T-helper 1 cell treated with Interleukin-12 subunit alpha and Interleukin-12 subunit beta and Interleukin-4 antibody, amounts not matched to agents 30 μg/mL and 1 μg/mL, for 36 hours (primary cell): Measurements from ENCODE around the gene MTAP.
A peak's percentile ranks its signal among the peaks of the same experiment; 100 is the strongest.

ENCODE experiments used
- H3K27ac Mint-ChIP-seq: one replicate; pipeline ENCODE4 v1.8.0; 2021; ENCODE audit warnings: mild to moderate bottlenecking, mixed read lengths
- H3K27me3 Mint-ChIP-seq: one replicate; pipeline ENCODE4 v1.8.0; 2021; ENCODE audit warnings: low read depth, mixed read lengths
- H3K36me3 Mint-ChIP-seq: one replicate; pipeline ENCODE4 v1.8.0; 2021; ENCODE audit warnings: low read depth, mixed read lengths
- H3K4me1 Mint-ChIP-seq: one replicate; pipeline ENCODE4 v1.8.0; 2021; ENCODE audit warnings: low read depth, mixed read lengths
- H3K4me3 Mint-ChIP-seq: one replicate; pipeline ENCODE4 v1.8.0; 2021; ENCODE audit warnings: mild to moderate bottlenecking, moderate library complexity, mixed read lengths
- H3K9me3 Mint-ChIP-seq: one replicate; pipeline ENCODE4 v1.8.0; 2021; ENCODE audit warnings: mixed read lengths

Gene MTAP

GRCh38 chr9:21852754-21853153 lies 50.3 kb downstream of the MTAP start:
- Mint-ChIP-seq H3K27ac (no peak overlapping the region), H3K9me3 (peaks cover 14% of the 10 kb centered on the region), H3K27me3 (no peaks in the 10 kb centered on the region), H3K36me3 (peaks cover 46% of the 10 kb centered on the region), H3K4me3 (no peak overlapping the region), H3K4me1 (peaks cover 22% of the 10 kb centered on the region)

- H3K27ac Mint-ChIP-seq, result no peak overlapping the region
- H3K9me3 Mint-ChIP-seq, result peaks cover 9% of the 10 kb centered on the region
- H3K36me3 Mint-ChIP-seq, result peaks cover 45% of the 10 kb centered on the region
- H3K4me1 Mint-ChIP-seq, result peaks cover 22% of the 10 kb centered on the region
- no peaks in the 10 kb centered on the region for H3K27me3 Mint-ChIP-seq
- no peak overlapping the region for H3K4me3 Mint-ChIP-seq
Observed at GRCh38 chr9:21853414-21853813, 51.0 kb downstream of the MTAP start.

GRCh38 chr9:21854119-21854518 lies 51.7 kb downstream of the MTAP start:
- peaks cover 3% of the 10 kb centered on the region for H3K9me3 Mint-ChIP-seq
- no peaks in the 10 kb centered on the region for H3K27me3 Mint-ChIP-seq
- no peak overlapping the region for H3K27ac Mint-ChIP-seq
- peaks cover 22% of the 10 kb centered on the region for H3K4me1 Mint-ChIP-seq
- peaks cover 49% of the 10 kb centered on the region for H3K36me3 Mint-ChIP-seq
- H3K4me3 Mint-ChIP-seq, result no peak overlapping the region

GRCh38 chr9:21854594-21854993 lies 52.2 kb downstream of the MTAP start:
- Mint-ChIP-seq H3K36me3 (peaks cover 54% of the 10 kb centered on the region), H3K4me3 (no peak overlapping the region), H3K27me3 (no peaks in the 10 kb centered on the region), H3K9me3 (no peaks in the 10 kb centered on the region), H3K27ac (no peak overlapping the region), H3K4me1 (peaks cover 22% of the 10 kb centered on the region)

GRCh38 chr9:21856301-21857094 lies 54.1 kb downstream of the MTAP start:
- no peak overlapping the region for H3K4me3 Mint-ChIP-seq
- H3K36me3 Mint-ChIP-seq, result peaks cover 53% of the 10 kb centered on the region
- peaks cover 24% of the 10 kb centered on the region for H3K4me1 Mint-ChIP-seq
- no peaks in the 10 kb centered on the region for H3K27me3 Mint-ChIP-seq
- no peaks in the 10 kb centered on the region for H3K9me3 Mint-ChIP-seq
- H3K27ac Mint-ChIP-seq, result peak overlapping the region; percentile 10

- H3K4me1 Mint-ChIP-seq, result peaks cover 1% of the 10 kb centered on the region
- H3K27me3 Mint-ChIP-seq, result no peaks in the 10 kb centered on the region
- no peaks in the 10 kb centered on the region for H3K9me3 Mint-ChIP-seq
- H3K27ac Mint-ChIP-seq, result no peak overlapping the region
- peaks cover 46% of the 10 kb centered on the region for H3K36me3 Mint-ChIP-seq
- no peak overlapping the region for H3K4me3 Mint-ChIP-seq
Observed at GRCh38 chr9:21862871-21863270, 60.4 kb downstream of the MTAP start.

GRCh38 chr9:21864505-21864904 lies 62.1 kb downstream of the MTAP start:
- peaks cover 1% of the 10 kb centered on the region for H3K4me1 Mint-ChIP-seq
- H3K27ac Mint-ChIP-seq, result no peak overlapping the region
- no peaks in the 10 kb centered on the region for H3K27me3 Mint-ChIP-seq
- H3K4me3 Mint-ChIP-seq, result no peak overlapping the region
- peaks cover 32% of the 10 kb centered on the region for H3K36me3 Mint-ChIP-seq
- H3K9me3 Mint-ChIP-seq, result no peaks in the 10 kb centered on the region

- Mint-ChIP-seq H3K4me1 (peaks cover 1% of the 10 kb centered on the region), H3K27me3 (no peaks in the 10 kb centered on the region), H3K27ac (no peak overlapping the region), H3K9me3 (no peaks in the 10 kb centered on the region), H3K4me3 (no peak overlapping the region), H3K36me3 (peaks cover 26% of the 10 kb centered on the region)
Observed at GRCh38 chr9:21866302-21866701, 63.9 kb downstream of the MTAP start.

GRCh38 chr9:21871256-21871975 lies 69.0 kb downstream of the MTAP start:
- H3K4me1 Mint-ChIP-seq, result no peaks in the 10 kb centered on the region
- H3K4me3 Mint-ChIP-seq, result no peak overlapping the region
- peaks cover 10% of the 10 kb centered on the region for H3K9me3 Mint-ChIP-seq
- H3K27me3 Mint-ChIP-seq, result no peaks in the 10 kb centered on the region
- peaks cover 10% of the 10 kb centered on the region for H3K36me3 Mint-ChIP-seq
- peak overlapping the region; percentile 11 for H3K27ac Mint-ChIP-seq

- H3K9me3 Mint-ChIP-seq, result peaks cover 16% of the 10 kb centered on the region
Observed at GRCh38 chr9:21872696-21873095, 70.3 kb downstream of the MTAP start.

GRCh38 chr9:21873540-21874221 lies 71.2 kb downstream of the MTAP start:
- H3K9me3 Mint-ChIP-seq, result peaks cover 17% of the 10 kb centered on the region
- H3K4me3 Mint-ChIP-seq, result no peak overlapping the region
- H3K27me3 Mint-ChIP-seq, result no peaks in the 10 kb centered on the region
- no peak overlapping the region for H3K27ac Mint-ChIP-seq
- H3K4me1 Mint-ChIP-seq, result no peaks in the 10 kb centered on the region
- peaks cover 15% of the 10 kb centered on the region for H3K36me3 Mint-ChIP-seq

More at GRCh38 chr9:21872696-21873095, 70.3 kb downstream of the MTAP start:
- no peak overlapping the region for H3K27ac Mint-ChIP-seq
- no peaks in the 10 kb centered on the region for H3K4me1 Mint-ChIP-seq
- H3K27me3 Mint-ChIP-seq, result no peaks in the 10 kb centered on the region
- H3K4me3 Mint-ChIP-seq, result no peak overlapping the region
- H3K36me3 Mint-ChIP-seq, result peaks cover 13% of the 10 kb centered on the region

- H3K4me1 Mint-ChIP-seq, result no peaks in the 10 kb centered on the region
- peaks cover 29% of the 10 kb centered on the region for H3K36me3 Mint-ChIP-seq
- H3K27ac Mint-ChIP-seq, result no peak overlapping the region
- no peaks in the 10 kb centered on the region for H3K27me3 Mint-ChIP-seq
- no peak overlapping the region for H3K4me3 Mint-ChIP-seq
- peaks cover 32% of the 10 kb centered on the region for H3K9me3 Mint-ChIP-seq
Observed at GRCh38 chr9:21875893-21876292, 73.5 kb downstream of the MTAP start.

GRCh38 chr9:21883642-21884041 lies 81.2 kb downstream of the MTAP start:
- Mint-ChIP-seq H3K4me1 (no peaks in the 10 kb centered on the region), H3K36me3 (peaks cover 25% of the 10 kb centered on the region), H3K9me3 (peaks cover 35% of the 10 kb centered on the region), H3K4me3 (no peak overlapping the region), H3K27me3 (no peaks in the 10 kb centered on the region), H3K27ac (no peak overlapping the region)

- H3K4me1 Mint-ChIP-seq, result no peaks in the 10 kb centered on the region
- no peaks in the 10 kb centered on the region for H3K27me3 Mint-ChIP-seq
- H3K27ac Mint-ChIP-seq, result no peak overlapping the region
- peaks cover 20% of the 10 kb centered on the region for H3K36me3 Mint-ChIP-seq
- H3K4me3 Mint-ChIP-seq, result no peak overlapping the region
- peaks cover 37% of the 10 kb centered on the region for H3K9me3 Mint-ChIP-seq
Observed at GRCh38 chr9:21889673-21890072, 87.2 kb downstream of the MTAP start.

GRCh38 chr9:21890696-21891095 lies 88.3 kb downstream of the MTAP start:
- Mint-ChIP-seq H3K27me3 (no peaks in the 10 kb centered on the region), H3K4me3 (no peak overlapping the region), H3K9me3 (peaks cover 40% of the 10 kb centered on the region), H3K36me3 (peaks cover 20% of the 10 kb centered on the region), H3K4me1 (no peaks in the 10 kb centered on the region), H3K27ac (no peak overlapping the region)
